Trophoblast cell (in vitro differentiated cells and primary cell): ENCODE data around the gene KCNQ4.
A peak's percentile ranks its signal among the peaks of the same experiment; 100 is the strongest.

Experiments
- DNase-seq, 2 donors: peaks; one replicate each; pipeline ENCODE4 v3.0.0-alpha.2; 2016
- H2AFZ ChIP-seq: 2 replicates; pipeline ENCODE4 v1.6.1; 2013; ENCODE audit warnings: low read length, moderate library complexity, mild to moderate bottlenecking; ENCODE audit not compliant: insufficient read depth, poor library complexity
- H2AK5ac ChIP-seq: 2 replicates; pipeline ENCODE4 v1.6.1; 2013; ENCODE audit warnings: mild to moderate bottlenecking, low read length
- H2BK120ac ChIP-seq: 2 replicates; pipeline ENCODE4 v1.6.1; 2013; ENCODE audit warnings: low read length, mild to moderate bottlenecking, moderate library complexity; ENCODE audit not compliant: insufficient read depth, poor library complexity
- H2BK12ac ChIP-seq: 2 replicates; pipeline ENCODE4 v1.6.1; 2013; ENCODE audit warnings: mild to moderate bottlenecking, low read length, moderate library complexity
- H2BK5ac ChIP-seq: 2 replicates; pipeline ENCODE4 v1.6.1; 2013; ENCODE audit warnings: low read length, low read depth, moderate library complexity, mild to moderate bottlenecking; ENCODE audit not compliant: poor library complexity
- H3K14ac ChIP-seq: 2 replicates; pipeline ENCODE4 v1.6.1; 2013; ENCODE audit warnings: mild to moderate bottlenecking, low read length
- H3K18ac ChIP-seq: 2 replicates; pipeline ENCODE4 v1.6.1; 2013; ENCODE audit warnings: mild to moderate bottlenecking, low read length
- H3K23ac ChIP-seq: 2 replicates; pipeline ENCODE4 v1.6.1; 2013; ENCODE audit warnings: low read length
- H3K27ac ChIP-seq: 2 replicates; pipeline ENCODE4 v1.5.1; 2013; ENCODE audit warnings: low read depth, mild to moderate bottlenecking, inconsistent platforms, low read length, moderate library complexity
- H3K27me3 ChIP-seq: 2 replicates; pipeline ENCODE4 v1.6.1; 2013; ENCODE audit warnings: inconsistent platforms, mild to moderate bottlenecking, low read length, moderate library complexity; ENCODE audit not compliant: insufficient read depth
- H3K36me3 ChIP-seq, 2 experiments: 1 replicate in 1 of 2; 2 replicates in 1 of 2; pipeline ENCODE4 v1.6.1; 2013; ENCODE audit warnings: low read length in 2 of 2, mild to moderate bottlenecking in 2 of 2, moderate library complexity in 1 of 2; ENCODE audit not compliant: insufficient read depth in 2 of 2, control insufficient read depth in 1 of 2
- H3K4ac ChIP-seq: 2 replicates; pipeline ENCODE4 v1.6.1; 2013; ENCODE audit warnings: low read depth, mild to moderate bottlenecking, low read length, moderate library complexity
- H3K4me1 ChIP-seq, 2 experiments: 1 replicate in 1 of 2; 2 replicates in 1 of 2; pipeline ENCODE4 v1.6.1; 2013; ENCODE audit warnings: low read length in 2 of 2, mild to moderate bottlenecking in 2 of 2, moderate library complexity in 1 of 2; ENCODE audit not compliant: insufficient read depth in 2 of 2, control insufficient read depth in 1 of 2
- H3K4me2 ChIP-seq: 2 replicates; pipeline ENCODE4 v1.6.1; 2013; ENCODE audit warnings: inconsistent platforms, mild to moderate bottlenecking, low read length, moderate library complexity
- H3K4me3 ChIP-seq: 2 replicates; pipeline ENCODE4 v1.5.1; 2013; ENCODE audit warnings: mild to moderate bottlenecking, low read depth, low read length, inconsistent platforms
- H3K79me1 ChIP-seq: one replicate; pipeline ENCODE4 v1.6.1; 2013; ENCODE audit warnings: low read length
- H3K79me2 ChIP-seq: 2 replicates; pipeline ENCODE4 v1.6.1; 2013; ENCODE audit warnings: low read length, mild to moderate bottlenecking; ENCODE audit not compliant: control insufficient read depth, insufficient read depth, poor library complexity
- H3K9ac ChIP-seq: 2 replicates; pipeline ENCODE4 v1.6.1; 2013; ENCODE audit warnings: mild to moderate bottlenecking, low read length
- H3K9me3 ChIP-seq: 2 replicates; pipeline ENCODE4 v1.6.1; 2013; ENCODE audit warnings: low read depth, mild to moderate bottlenecking, control low read depth, inconsistent platforms, low read length; ENCODE audit not compliant: insufficient read depth
- H4K12ac ChIP-seq: 2 replicates; pipeline ENCODE4 v1.6.1; 2013; ENCODE audit warnings: low read depth, mild to moderate bottlenecking, low read length, moderate library complexity
- H4K8ac ChIP-seq: 2 replicates; pipeline ENCODE4 v1.6.1; 2013; ENCODE audit warnings: low read depth, mild to moderate bottlenecking, low read length, moderate library complexity
- H4K91ac ChIP-seq: one replicate; pipeline ENCODE4 v1.6.1; 2013; ENCODE audit warnings: low read depth, mild to moderate bottlenecking, low read length, moderate library complexity
- WGBS: extraction: QIAGEN DNeasy Blood & Tissue Kit; methylation state at CpG from one replicate; pipeline ENCODE4 v1.1.7; 2013; ENCODE audit warnings: missing lambda C conversion rate; ENCODE audit not compliant: insufficient read length, insufficient coverage; ENCODE audit errors: extremely low coverage; 5-methylcytosine and 5-hydroxymethylcytosine counted together

Gene KCNQ4

DNA sequence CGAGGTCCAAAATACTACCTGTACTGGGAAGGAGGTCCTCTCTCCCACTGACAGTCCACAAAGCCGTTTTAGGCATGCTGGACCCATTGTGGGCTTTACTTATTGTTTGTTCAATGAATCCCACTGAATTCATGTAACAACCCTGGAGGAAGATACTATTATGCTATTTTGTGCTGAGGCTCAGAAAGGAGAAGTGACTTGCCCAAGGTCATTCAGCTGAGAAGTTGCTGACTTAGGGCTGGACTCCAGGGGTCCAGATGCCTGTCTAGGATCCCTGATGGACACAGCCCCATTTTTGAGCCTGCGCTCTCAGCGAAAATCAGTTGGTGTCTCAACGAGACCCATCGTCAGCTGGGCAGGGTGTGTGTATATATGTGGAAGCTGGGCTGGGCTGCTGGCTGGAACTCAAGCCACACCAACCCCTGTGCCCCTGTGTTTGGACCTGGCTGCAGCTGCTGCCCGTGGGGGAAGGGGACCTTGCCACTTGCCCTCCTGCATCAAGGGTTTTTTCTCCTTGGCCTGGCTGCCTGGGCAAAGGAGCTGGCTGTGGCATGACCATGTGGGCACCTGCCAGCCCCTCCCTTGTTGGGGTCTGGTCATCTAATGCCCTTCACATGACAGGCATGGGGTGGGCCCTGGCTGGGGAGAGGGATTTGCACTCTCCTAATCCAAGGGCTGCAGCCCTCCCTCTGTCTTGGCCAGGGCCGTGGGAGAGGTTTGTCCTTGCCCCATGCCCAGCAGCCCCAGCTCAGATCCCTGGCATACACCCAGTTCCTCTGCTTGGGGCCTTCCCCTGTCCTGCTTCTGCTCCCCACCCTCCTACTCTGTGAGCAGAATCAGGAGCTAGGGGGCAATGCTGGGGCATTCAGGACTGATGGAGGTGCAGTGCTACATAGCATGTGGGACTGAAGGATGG, 15.0 kb downstream of the KCNQ4 start:
- H3K4me1 ChIP-seq = peaks cover 0 to 5% of the 10 kb centered on the region in 2 experiments
- WGBS = no CpG with 5 or more reads among the region's 8 CpGs

DNA sequence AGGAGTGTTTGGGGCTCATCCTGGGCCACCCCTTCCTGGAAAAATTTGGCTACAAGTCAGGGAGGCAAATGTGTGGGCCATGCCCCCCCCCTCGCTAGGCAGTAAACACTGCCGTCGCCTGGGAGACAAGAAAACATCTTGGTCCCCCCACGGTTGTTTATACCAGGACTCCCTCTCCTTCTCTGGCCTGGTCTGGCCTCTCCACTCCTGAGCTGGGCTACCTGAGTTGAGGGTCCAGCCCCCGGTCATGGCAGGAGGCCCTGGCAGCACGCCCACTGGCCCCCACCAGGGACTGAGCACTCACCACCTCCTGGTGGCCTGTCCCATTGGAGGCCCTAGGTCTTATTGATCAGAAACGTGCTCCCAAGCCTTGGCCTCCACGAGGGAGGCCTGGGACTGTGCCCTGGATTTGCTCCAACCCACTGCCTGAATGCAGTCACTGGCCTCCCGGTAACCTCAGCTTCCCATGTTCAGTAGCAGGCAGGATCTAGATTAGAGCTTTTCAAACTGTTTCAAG, 15.8 kb downstream of the KCNQ4 start:
- no peak overlapping the region for H3K4me2 ChIP-seq
- H3K9me3 ChIP-seq = no peaks in the 10 kb centered on the region
- no peak overlapping the region for H4K12ac ChIP-seq
- H3K23ac ChIP-seq = no peak overlapping the region
- no peak overlapping the region for H2AFZ ChIP-seq
- H4K8ac ChIP-seq = no peak overlapping the region
- no peak for DNase-seq
- no peaks in the 10 kb centered on the region for H3K36me3 ChIP-seq
- H4K91ac ChIP-seq = no peak overlapping the region
- no CpG with 5 or more reads among the region's 9 CpGs for WGBS
- H3K79me1 ChIP-seq = no peaks in the 10 kb centered on the region
- no peak overlapping the region for H2AK5ac ChIP-seq
- no peaks in the 10 kb centered on the region for H3K79me2 ChIP-seq
- H3K27me3 ChIP-seq = no peaks in the 10 kb centered on the region
- H3K14ac ChIP-seq = no peak overlapping the region
- H3K9ac ChIP-seq = no peak overlapping the region
- no peak overlapping the region for H2BK5ac ChIP-seq
- H3K18ac ChIP-seq = no peak overlapping the region
- H3K27ac ChIP-seq = no peak overlapping the region
- no peak overlapping the region for H2BK12ac ChIP-seq
- no peak overlapping the region for H2BK120ac ChIP-seq
- peaks cover 0 to 5% of the 10 kb centered on the region in 2 experiments for H3K4me1 ChIP-seq
- H3K4me3 ChIP-seq = no peak overlapping the region
- H3K4ac ChIP-seq = no peak overlapping the region

More for the DNA sequence above, 15.0 kb downstream of the KCNQ4 start:
- H2AK5ac ChIP-seq = no peak overlapping the region
- H4K91ac ChIP-seq = no peak overlapping the region
- no peak overlapping the region for H3K9ac ChIP-seq
- no peak overlapping the region for H2BK5ac ChIP-seq
- no peak for DNase-seq
- H3K4me3 ChIP-seq = no peak overlapping the region
- H3K27me3 ChIP-seq = no peaks in the 10 kb centered on the region
- no peak overlapping the region for H4K12ac ChIP-seq
- H3K4me2 ChIP-seq = no peak overlapping the region
- no peaks in the 10 kb centered on the region for H3K9me3 ChIP-seq
- no peaks in the 10 kb centered on the region for H3K79me1 ChIP-seq
- H3K18ac ChIP-seq = no peak overlapping the region
- no peak overlapping the region for H3K14ac ChIP-seq
- no peak overlapping the region for H2BK120ac ChIP-seq
- no peak overlapping the region for H3K23ac ChIP-seq
- no peak overlapping the region for H3K4ac ChIP-seq
- H2AFZ ChIP-seq = no peak overlapping the region
- no peak overlapping the region for H3K27ac ChIP-seq
- H3K79me2 ChIP-seq = no peaks in the 10 kb centered on the region
- no peaks in the 10 kb centered on the region for H3K36me3 ChIP-seq
- H4K8ac ChIP-seq = no peak overlapping the region
- H2BK12ac ChIP-seq = no peak overlapping the region

DNA sequence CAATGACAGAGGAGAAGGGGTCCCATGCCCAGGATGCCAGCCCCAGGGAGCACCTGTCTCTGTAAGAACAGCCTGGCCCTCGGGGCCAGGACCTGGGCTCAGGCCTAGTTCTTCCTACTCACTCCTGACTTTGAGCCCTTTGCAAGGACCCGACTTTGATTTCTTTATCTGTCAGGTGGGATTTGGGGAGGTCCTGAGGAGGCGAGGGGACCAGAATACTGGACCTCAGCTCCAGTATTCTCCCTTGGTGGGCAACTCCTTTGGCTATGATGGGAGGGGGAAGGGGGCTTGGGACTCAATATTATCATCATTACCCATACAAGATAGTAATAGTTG, 18.1 kb downstream of the KCNQ4 start:
- no peaks in the 10 kb centered on the region for H3K79me2 ChIP-seq
- no peaks in the 10 kb centered on the region for H3K36me3 ChIP-seq
- no peak overlapping the region for H2BK5ac ChIP-seq
- no peak overlapping the region for H2BK12ac ChIP-seq
- no peak overlapping the region for H3K9ac ChIP-seq
- no peaks in the 10 kb centered on the region for H3K79me1 ChIP-seq
- H3K14ac ChIP-seq = no peak overlapping the region
- no peak overlapping the region for H3K27ac ChIP-seq
- no peak overlapping the region for H4K12ac ChIP-seq
- H3K4me3 ChIP-seq = no peak overlapping the region
- no peak overlapping the region for H3K23ac ChIP-seq
- H3K4me2 ChIP-seq = peak overlapping the region; percentile 66
- no peak overlapping the region for H4K8ac ChIP-seq
- no peak overlapping the region for H2AK5ac ChIP-seq
- H3K4me1 ChIP-seq = peaks cover 0 to 5% of the 10 kb centered on the region in 2 experiments
- no peak for DNase-seq
- no CpG with 5 or more reads among the region's 3 CpGs for WGBS
- no peaks in the 10 kb centered on the region for H3K9me3 ChIP-seq
- no peaks in the 10 kb centered on the region for H3K27me3 ChIP-seq
- no peak overlapping the region for H3K18ac ChIP-seq
- H2AFZ ChIP-seq = no peak overlapping the region
- no peak overlapping the region for H3K4ac ChIP-seq
- no peak overlapping the region for H4K91ac ChIP-seq
- H2BK120ac ChIP-seq = no peak overlapping the region

DNA sequence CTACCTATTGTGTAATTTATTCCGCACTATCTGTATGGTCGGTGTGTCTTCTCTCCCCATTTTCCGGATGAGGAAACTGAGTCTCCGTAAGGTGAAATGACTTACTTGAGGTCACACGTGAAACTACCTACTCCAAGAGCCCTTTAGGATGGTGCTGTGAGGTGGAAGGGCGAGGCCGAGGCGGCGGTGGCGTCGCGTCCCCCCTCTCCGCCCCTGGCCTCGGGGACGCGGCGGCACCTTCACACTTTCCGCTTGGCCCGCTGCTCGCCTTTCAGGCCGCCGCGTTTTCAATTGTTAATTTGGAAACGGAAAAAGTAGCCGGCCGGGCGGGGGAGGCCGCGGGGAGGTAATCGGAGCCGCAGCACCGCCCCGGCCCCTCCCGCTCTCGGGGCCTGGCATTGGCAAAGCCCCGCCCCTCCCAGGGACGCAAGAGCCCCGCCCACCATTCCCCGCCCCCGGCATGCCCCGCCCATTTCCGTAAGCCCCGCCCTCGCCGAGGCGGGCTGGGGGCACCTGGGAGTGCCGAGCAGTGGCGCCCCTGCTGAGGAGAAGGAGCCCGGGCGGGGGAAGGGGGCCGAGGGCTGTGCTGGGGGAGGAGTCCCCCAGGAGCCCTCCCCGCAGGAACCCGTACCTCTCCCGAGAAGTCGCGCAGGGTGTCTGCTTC, 18.6 kb downstream of the KCNQ4 start:
- H3K36me3 ChIP-seq = no peaks in the 10 kb centered on the region
- no peak overlapping the region for H2AK5ac ChIP-seq

More for the DNA sequence above, 18.6 kb downstream of the KCNQ4 start:
- Histone ChIP-seq H3K27me3 (no peaks in the 10 kb centered on the region), H2BK5ac (no peak overlapping the region), H2AFZ (no peak overlapping the region), H3K18ac (no peak overlapping the region), H3K9me3 (no peaks in the 10 kb centered on the region), H3K9ac (no peak overlapping the region), H4K12ac (no peak overlapping the region), H3K79me1 (no peaks in the 10 kb centered on the region), H3K4ac (no peak overlapping the region), H3K14ac (no peak overlapping the region), H3K4me2 (peak overlapping the region; percentile 66), H3K27ac (no peak overlapping the region), H4K8ac (no peak overlapping the region), H2BK120ac (no peak overlapping the region), H3K4me3 (no peak overlapping the region), H3K79me2 (no peaks in the 10 kb centered on the region), H3K4me1 (peaks cover 0 to 7% of the 10 kb centered on the region in 2 experiments), H2BK12ac (no peak overlapping the region), H4K91ac (no peak overlapping the region), H3K23ac (no peak overlapping the region)
- peak; percentile 53 to 65 for DNase-seq
- no CpG with 5 or more reads among the region's 56 CpGs for WGBS
